H9 (cell line): Measurements from ENCODE around the gene NRGN. TPM values are rescaled to one million over a fixed set of nuclear protein-coding genes. Genes with fewer than 3 reads are reported as not detected.

Source experiments
- DNase-seq: peaks from one replicate; pipeline ENCODE4 v3.0.0-alpha.2; 2017
- H2AFZ ChIP-seq: one replicate; pipeline ENCODE4 v1.6.1; 2013; ENCODE audit warnings: mild to moderate bottlenecking, low read length, control low read depth, moderate library complexity
- H2AK5ac ChIP-seq: 2 replicates; pipeline ENCODE4 v1.6.1; 2013; ENCODE audit warnings: low read length, control low read depth, mixed read lengths; ENCODE audit not compliant: insufficient read length
- H2BK120ac ChIP-seq: one replicate; pipeline ENCODE4 v1.6.1; 2013; ENCODE audit warnings: low read depth, mild to moderate bottlenecking, low read length, control low read depth, inconsistent platforms; ENCODE audit not compliant: poor library complexity, severe bottlenecking
- H2BK12ac ChIP-seq: 2 replicates; pipeline ENCODE4 v1.6.1; 2013; ENCODE audit warnings: low read length, control low read depth, mixed read lengths, low read depth; ENCODE audit not compliant: insufficient read length
- H2BK15ac ChIP-seq: 2 replicates; pipeline ENCODE4 v1.6.1; 2013; ENCODE audit warnings: low read depth, low read length, control low read depth
- H2BK20ac ChIP-seq: one replicate; pipeline ENCODE4 v1.6.1; 2013; ENCODE audit warnings: low read depth, mild to moderate bottlenecking, low read length, control low read depth, inconsistent platforms; ENCODE audit not compliant: poor library complexity, severe bottlenecking
- H2BK5ac ChIP-seq: 2 replicates; pipeline ENCODE4 v1.6.1; 2013; ENCODE audit warnings: low read length, control low read depth, mixed read lengths; ENCODE audit not compliant: insufficient read length
- H3K14ac ChIP-seq: 2 replicates; pipeline ENCODE4 v1.6.1; 2013; ENCODE audit warnings: low read length, control low read depth; ENCODE audit not compliant: insufficient read depth
- H3K18ac ChIP-seq: 2 replicates; pipeline ENCODE4 v1.6.1; 2013; ENCODE audit warnings: low read depth, mild to moderate bottlenecking, mixed read lengths, low read length, control low read depth; ENCODE audit not compliant: insufficient read length
- H3K23ac ChIP-seq: 2 replicates; pipeline ENCODE4 v1.6.1; 2013; ENCODE audit warnings: low read length, control low read depth, mixed read lengths, low read depth; ENCODE audit not compliant: insufficient read length
- H3K23me2 ChIP-seq: 2 replicates; pipeline ENCODE4 v1.6.1; 2013; ENCODE audit warnings: low read depth, mild to moderate bottlenecking, mixed read lengths, low read length, control low read depth; ENCODE audit not compliant: insufficient read length, poor library complexity, severe bottlenecking
- H3K27ac ChIP-seq: 2 replicates; pipeline ENCODE4 v1.5.1; 2013; ENCODE audit warnings: low read length, control low read depth, mixed read lengths, low read depth; ENCODE audit not compliant: insufficient read length
- H3K27me3 ChIP-seq: 2 replicates; pipeline ENCODE4 v1.6.1; 2013; ENCODE audit warnings: low read length, control low read depth, inconsistent platforms; ENCODE audit not compliant: insufficient read depth
- H3K4ac ChIP-seq: 2 replicates; pipeline ENCODE4 v1.6.1; 2013; ENCODE audit warnings: low read depth, mild to moderate bottlenecking, control low read depth, inconsistent platforms, low read length, moderate library complexity
- H3K4me1 ChIP-seq: 2 replicates; pipeline ENCODE4 v1.6.1; 2013; ENCODE audit warnings: low read length, control low read depth, inconsistent platforms; ENCODE audit not compliant: insufficient read depth
- H3K4me2 ChIP-seq: 2 replicates; pipeline ENCODE4 v1.6.1; 2013; ENCODE audit warnings: low read length, control low read depth, mixed read lengths; ENCODE audit not compliant: insufficient read length, insufficient read depth
- H3K56ac ChIP-seq: 2 replicates; pipeline ENCODE4 v1.6.1; 2013; ENCODE audit warnings: low read depth, mild to moderate bottlenecking, mixed read lengths, low read length, control low read depth; ENCODE audit not compliant: insufficient read length
- H3K79me1 ChIP-seq: 2 replicates; pipeline ENCODE4 v1.6.1; 2013; ENCODE audit warnings: low read depth, mild to moderate bottlenecking, moderate library complexity, low read length, control low read depth, inconsistent platforms; ENCODE audit not compliant: insufficient read depth, poor library complexity, severe bottlenecking
- H3K79me2 ChIP-seq: 2 replicates; pipeline ENCODE4 v1.6.1; 2013; ENCODE audit warnings: low read length, control low read depth, inconsistent platforms; ENCODE audit not compliant: insufficient read depth
- H3K9ac ChIP-seq: 2 replicates; pipeline ENCODE4 v1.6.1; 2013; ENCODE audit warnings: low read length, control low read depth, mixed read lengths; ENCODE audit not compliant: insufficient read length; ENCODE audit errors: extremely low read depth
- H3K9me3 ChIP-seq: one replicate; pipeline ENCODE4 v1.6.1; 2013; ENCODE audit warnings: low read depth, low read length, inconsistent platforms; ENCODE audit not compliant: control insufficient read depth
- H3T11ph ChIP-seq: one replicate; pipeline ENCODE4 v1.6.1; 2013; ENCODE audit warnings: mild to moderate bottlenecking, low read length, control low read depth, inconsistent platforms
- H4K20me1 ChIP-seq: one replicate; pipeline ENCODE4 v1.6.1; 2013; ENCODE audit not compliant: control insufficient read depth, insufficient read length, insufficient read depth
- H4K5ac ChIP-seq: 2 replicates; pipeline ENCODE4 v1.6.1; 2013; ENCODE audit warnings: low read depth, mild to moderate bottlenecking, mixed read lengths, low read length, control low read depth; ENCODE audit not compliant: insufficient read length
- H4K8ac ChIP-seq: replicated peaks from 2 replicates; pipeline ENCODE4 v1.6.1; 2013; ENCODE audit warnings: low read length, control low read depth, mixed read lengths, low read depth; ENCODE audit not compliant: insufficient read length
- H4K91ac ChIP-seq: 2 replicates; pipeline ENCODE4 v1.6.1; 2013; ENCODE audit warnings: low read depth, mild to moderate bottlenecking, moderate library complexity, mixed read lengths, low read length, control low read depth; ENCODE audit not compliant: insufficient read length
- H3K27ac Mint-ChIP-seq, 3 experiments: 2 replicates in 2 of 3; 3 replicates in 1 of 3; pipeline ENCODE4 v1.8.0; 2020 to 2021; ENCODE audit warnings: mixed read lengths in 3 of 3, mild to moderate bottlenecking in 1 of 3, moderate library complexity in 1 of 3
- H3K27me3 Mint-ChIP-seq: 2 replicates; pipeline ENCODE4 v1.8.0; 2021; ENCODE audit warnings: low read depth, mild to moderate bottlenecking, moderate library complexity, mixed read lengths
- H3K36me3 Mint-ChIP-seq, 3 experiments: 2 replicates in 2 of 3; 3 replicates in 1 of 3; pipeline ENCODE4 v1.8.0; 2020 to 2021; ENCODE audit warnings: low read depth in 3 of 3, mixed read lengths in 3 of 3; ENCODE audit not compliant: insufficient read depth in 1 of 3
- H3K4me1 Mint-ChIP-seq, 2 experiments: 2 replicates each; pipeline ENCODE4 v1.8.0; 2020; ENCODE audit warnings: mixed read lengths in 2 of 2
- H3K4me3 Mint-ChIP-seq, 2 experiments: 2 replicates in 1 of 2; 3 replicates in 1 of 2; pipeline ENCODE4 v1.8.0; 2020 to 2021; ENCODE audit warnings: mild to moderate bottlenecking in 2 of 2, mixed read lengths in 2 of 2, moderate library complexity in 1 of 2
- H3K9me3 Mint-ChIP-seq, 2 experiments: 2 replicates in 1 of 2; 3 replicates in 1 of 2; pipeline ENCODE4 v1.8.0; 2020; ENCODE audit warnings: mild to moderate bottlenecking in 2 of 2, mixed read lengths in 2 of 2, moderate library complexity in 1 of 2
- WGBS: extraction: QIAGEN DNeasy Blood & Tissue Kit; methylation state at CpG from one replicate; pipeline ENCODE4 v1.1.7; 2013; ENCODE audit warnings: missing lambda C conversion rate, low lambda C conversion rate, mixed read lengths; ENCODE audit not compliant: insufficient read length; ENCODE audit errors: extremely low coverage; 5-methylcytosine and 5-hydroxymethylcytosine counted together
- total RNA-seq: library from RNA; stranded (reverse); gene quantifications from 2 replicates; pipeline ENCODE4 v1.2.1, GENCODE V29; 2021
- TF ChIP-seq, protein P1 (sequence below): fragments of 200-600 bp; sonication (generic); conservative IDR thresholded peaks from 3 replicates; pipeline ENCODE4 v1.8.0; 2021; ENCODE audit warnings: antibody characterized with exemption, mild to moderate bottlenecking

NRGN gene
- total RNA-seq, 1 experiment from 2014 or later: 6.4 TPM

DNA sequence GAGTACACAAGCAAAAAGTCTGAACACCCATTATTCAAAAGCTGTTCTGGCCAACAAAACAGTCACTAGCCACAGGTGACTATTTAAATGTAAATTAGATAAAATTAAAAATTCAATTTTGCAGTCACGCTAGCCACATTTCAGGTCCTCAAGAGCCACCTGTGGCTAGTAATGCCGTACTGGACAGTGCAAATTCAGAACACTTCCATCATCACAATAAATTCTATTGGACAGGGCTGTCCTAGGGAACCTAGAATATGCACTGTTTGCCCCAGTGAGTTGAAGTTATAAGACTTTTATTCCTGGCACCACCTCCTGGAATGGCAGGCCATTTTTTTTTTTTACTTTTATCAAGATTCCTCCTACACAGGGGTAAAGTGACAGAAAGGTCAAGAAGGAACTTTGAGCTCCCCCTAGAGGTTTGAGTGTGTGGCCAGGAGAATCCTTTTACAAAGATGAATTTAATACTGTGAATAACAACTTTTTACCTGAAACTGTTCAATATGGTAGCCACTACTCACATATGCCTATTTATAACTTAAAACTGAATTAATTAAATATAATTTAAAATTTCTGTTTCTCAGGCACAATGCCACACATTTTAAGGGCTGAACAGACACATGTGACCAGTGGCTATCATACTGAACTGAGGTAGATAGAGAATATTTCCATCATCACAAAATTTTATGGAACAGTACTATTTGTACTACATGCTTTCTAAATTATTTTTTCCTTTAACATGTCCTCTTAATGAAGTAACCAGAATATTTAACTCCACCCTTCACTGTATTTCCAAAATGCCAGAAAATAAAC lies 53.9 kb downstream of the NRGN start:
- no peak overlapping the region for H3K14ac ChIP-seq
- no peak overlapping the region for H3K27ac ChIP-seq
- H4K20me1 ChIP-seq: no peaks in the 10 kb centered on the region
- no peak overlapping the region for H2BK15ac ChIP-seq
- Mint-ChIP-seq H3K27ac (no peak overlapping the region), H3K4me3 (peak overlapping the region in 1 of 2 experiments; percentile 52; a peak in 2 of 5 replicates), H3K27me3 (no peaks in the 10 kb centered on the region), H3K9me3 (no peaks in the 10 kb centered on the region), H3K4me1 (peaks cover 56 to 63% of the 10 kb centered on the region in 2 experiments), H3K36me3 (no peaks in the 10 kb centered on the region)
- no peaks in the 10 kb centered on the region for H3K27me3 ChIP-seq
- H2BK120ac ChIP-seq: no peak overlapping the region
- H3K4ac ChIP-seq: no peak overlapping the region
- H3K23ac ChIP-seq: no peak overlapping the region
- H3K18ac ChIP-seq: no peak overlapping the region
- H2AK5ac ChIP-seq: no peak overlapping the region
- H3K4me2 ChIP-seq: peak overlapping the region; percentile 66
- H3K9me3 ChIP-seq: no peaks in the 10 kb centered on the region
- no peak overlapping the region for H3K56ac ChIP-seq
- peaks cover 51% of the 10 kb centered on the region; the same call in 1 of the 2 replicates for H3K79me2 ChIP-seq
- H4K8ac ChIP-seq: no peak overlapping the region
- H2AFZ ChIP-seq: no peak overlapping the region
- H4K5ac ChIP-seq: no peak overlapping the region
- WGBS: no CpG with 5 or more reads among the region's 2 CpGs
- no peak overlapping the region for H4K91ac ChIP-seq
- H2BK12ac ChIP-seq: no peak overlapping the region
- TF ChIP-seq, protein P1, sequence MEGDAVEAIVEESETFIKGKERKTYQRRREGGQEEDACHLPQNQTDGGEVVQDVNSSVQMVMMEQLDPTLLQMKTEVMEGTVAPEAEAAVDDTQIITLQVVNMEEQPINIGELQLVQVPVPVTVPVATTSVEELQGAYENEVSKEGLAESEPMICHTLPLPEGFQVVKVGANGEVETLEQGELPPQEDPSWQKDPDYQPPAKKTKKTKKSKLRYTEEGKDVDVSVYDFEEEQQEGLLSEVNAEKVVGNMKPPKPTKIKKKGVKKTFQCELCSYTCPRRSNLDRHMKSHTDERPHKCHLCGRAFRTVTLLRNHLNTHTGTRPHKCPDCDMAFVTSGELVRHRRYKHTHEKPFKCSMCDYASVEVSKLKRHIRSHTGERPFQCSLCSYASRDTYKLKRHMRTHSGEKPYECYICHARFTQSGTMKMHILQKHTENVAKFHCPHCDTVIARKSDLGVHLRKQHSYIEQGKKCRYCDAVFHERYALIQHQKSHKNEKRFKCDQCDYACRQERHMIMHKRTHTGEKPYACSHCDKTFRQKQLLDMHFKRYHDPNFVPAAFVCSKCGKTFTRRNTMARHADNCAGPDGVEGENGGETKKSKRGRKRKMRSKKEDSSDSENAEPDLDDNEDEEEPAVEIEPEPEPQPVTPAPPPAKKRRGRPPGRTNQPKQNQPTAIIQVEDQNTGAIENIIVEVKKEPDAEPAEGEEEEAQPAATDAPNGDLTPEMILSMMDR: peak; percentile 88
- H2BK5ac ChIP-seq: no peak overlapping the region
- DNase-seq: no peak
- H3K79me1 ChIP-seq: peaks cover 2% of the 10 kb centered on the region
- H2BK20ac ChIP-seq: no peak overlapping the region
- peaks cover 10% of the 10 kb centered on the region; the same call in 1 of the 2 replicates for H3K4me1 ChIP-seq
- H3K23me2 ChIP-seq: no peaks in the 10 kb centered on the region
- H3K9ac ChIP-seq: no peak overlapping the region
- H3T11ph ChIP-seq: no peak overlapping the region
